ENCODE measurements around the gene KLF6.

GRCh38 chr10:3802526-3803265 is 17.7 kb upstream of the KLF6 start:
- TF ChIP-seq GATA2 (IDR thresholded peaks at IDR 0.05; ENCODE audit: low read depth, low read length) (no peak), GATA3 (IDR thresholded peaks at IDR 0.05; ENCODE audit: low read depth, low read length) (no peak)
